HL-60 (cell line): ENCODE measurements around the gene PNPLA2.

Experiments used
- CTCF ChIP-seq: IDR thresholded peaks from one replicate; pipeline ENCODE4 v1.5.1; 2011; ENCODE audit warnings: low read length, control low read depth, inconsistent platforms; ENCODE audit not compliant: insufficient read depth
- GABPA ChIP-seq: IDR thresholded peaks from 2 replicates; pipeline ENCODE4 v1.6.1; 2012; ENCODE audit warnings: low read depth
- POLR2AphosphoS5 ChIP-seq: IDR thresholded peaks from 2 replicates; pipeline ENCODE4 v1.6.1; 2012; ENCODE audit warnings: low read depth
- REST ChIP-seq: IDR thresholded peaks from 2 replicates; pipeline ENCODE4 v1.6.1; 2012; ENCODE audit warnings: low read depth; ENCODE audit not compliant: insufficient replicate concordance
- SPI1 ChIP-seq: IDR thresholded peaks from 2 replicates; pipeline ENCODE4 v1.6.1; 2012; ENCODE audit warnings: low read depth, mild to moderate bottlenecking, borderline replicate concordance

- TF ChIP-seq CTCF (no peak), POLR2AphosphoS5 (peak; percentile 44; the same call in 1 of the 2 replicates), REST (no peak), GABPA (no peak), SPI1 (peak; percentile 9; the same call in 1 of the 2 replicates)
Measured at GRCh38 chr11:776561-777287, 42.0 kb upstream of the PNPLA2 start.
